Activated CD4-positive, CD25-positive, alpha-beta regulatory T cell treated with anti-CD3 and anti-CD28 coated beads, Interleukin-2, amount 50 U/mL, for 24 hours (primary cell): ENCODE measurements around the gene SLC7A4.
"Not testable (repeated sequence)": the region's sequence is repeated elsewhere in the genome, so short reads cannot be mapped to it uniquely, and the experiment has no call there.

Experiments
- ATAC-seq, 2 donors: fragments of 150-1000 bp; cut with Tn5 transposase; one replicate each; pipeline ENCODE4 v1.10.0; 2021; ENCODE audit warnings: mild to moderate bottlenecking in 1 of 2, moderate library complexity in 1 of 2

The SLC7A4 gene

GRCh38 chr22:21041937-21042336 is 9.6 kb upstream of the SLC7A4 start:
- no peak for ATAC-seq

- not testable (repeated sequence) for ATAC-seq
Measured at GRCh38 chr22:21039158-21039557, 6.8 kb upstream of the SLC7A4 start.

DNA sequence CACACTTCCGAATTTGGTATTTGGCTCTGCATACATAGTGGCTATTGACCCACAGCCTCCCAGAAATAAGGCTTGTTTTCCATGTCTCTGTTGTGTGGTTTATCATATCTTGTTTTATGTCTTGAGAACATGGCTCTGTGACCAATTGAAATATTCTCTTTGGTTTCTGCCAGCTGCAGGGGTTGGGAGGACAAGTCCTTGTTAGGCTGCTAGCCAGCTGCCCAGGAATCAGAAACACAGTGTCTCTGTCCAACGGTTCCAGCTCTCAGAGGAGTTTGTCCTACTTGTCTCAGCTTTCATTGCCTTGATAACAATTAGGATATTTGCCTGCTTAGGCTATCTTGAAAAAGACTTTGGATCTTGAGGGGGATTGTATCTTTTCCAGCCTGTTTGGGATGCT is 6.0 kb upstream of the SLC7A4 start:
- no peak for ATAC-seq

DNA sequence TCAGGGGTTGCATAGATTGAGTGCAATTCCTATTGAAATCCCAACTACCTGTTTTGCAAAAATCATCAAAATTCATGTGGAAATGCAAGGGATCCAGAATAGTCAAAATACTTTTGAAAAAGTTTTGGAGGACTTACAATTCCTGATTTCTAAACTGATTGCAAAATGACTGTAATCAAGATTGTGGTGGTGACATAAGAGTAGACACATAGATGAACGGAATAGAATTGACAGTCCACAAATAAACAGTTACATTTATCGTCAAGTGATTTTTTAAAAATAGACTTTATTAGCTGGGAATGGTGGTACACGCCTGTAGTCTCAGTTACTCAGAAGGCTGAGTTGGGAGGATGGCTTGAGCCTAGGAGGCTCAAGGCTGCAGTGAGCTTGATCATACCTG is 2.6 kb upstream of the SLC7A4 start:
- no peak for ATAC-seq

DNA sequence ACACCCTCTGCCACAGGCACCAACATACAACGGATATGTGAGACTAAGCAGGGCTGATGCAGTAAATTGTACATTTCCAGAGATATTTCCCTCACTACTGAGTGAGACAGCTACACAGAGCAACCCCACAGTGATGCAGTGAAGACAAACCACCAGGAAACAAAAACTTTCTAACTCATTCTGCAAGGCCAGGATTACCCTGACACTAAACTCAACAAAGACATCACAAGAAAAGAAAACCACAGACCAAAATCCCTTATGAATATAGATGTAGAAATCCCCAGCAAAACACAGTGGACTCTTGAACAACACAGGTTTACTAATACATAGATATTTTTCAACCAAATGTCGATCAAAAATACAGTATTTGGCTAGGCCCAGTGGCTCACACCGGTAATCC is 1.5 kb upstream of the SLC7A4 start:
- peak in 1 of 2 donors; percentile 36 for ATAC-seq

- ATAC-seq: no peak
Measured at GRCh38 chr22:21032868-21033688, 717 bp upstream of the SLC7A4 start.

DNA sequence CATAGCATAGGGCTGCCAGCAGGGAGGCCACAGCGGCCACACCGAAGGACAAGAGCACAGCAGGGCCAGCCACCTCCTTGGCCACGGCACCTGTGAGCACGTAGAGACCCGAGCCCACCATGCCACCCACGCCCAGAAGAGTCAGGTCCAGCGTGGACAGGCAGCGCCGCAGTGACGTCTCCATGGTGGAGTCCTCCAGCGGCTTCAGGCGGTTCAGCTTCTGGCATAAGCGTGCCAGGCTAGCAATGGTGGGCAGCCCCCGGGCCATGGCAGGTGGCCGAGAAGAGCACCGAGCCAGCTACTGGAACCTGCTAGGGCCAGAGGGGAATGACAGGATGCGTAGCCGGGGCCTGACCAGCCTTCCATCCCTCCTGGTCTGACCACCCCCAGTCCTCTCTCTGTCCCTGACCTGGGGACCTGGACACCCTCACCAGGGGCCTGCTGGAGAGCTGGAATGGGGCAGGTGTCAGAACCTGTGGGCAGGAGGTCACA is 770 bp downstream of the SLC7A4 start:
- ATAC-seq: no peak

DNA sequence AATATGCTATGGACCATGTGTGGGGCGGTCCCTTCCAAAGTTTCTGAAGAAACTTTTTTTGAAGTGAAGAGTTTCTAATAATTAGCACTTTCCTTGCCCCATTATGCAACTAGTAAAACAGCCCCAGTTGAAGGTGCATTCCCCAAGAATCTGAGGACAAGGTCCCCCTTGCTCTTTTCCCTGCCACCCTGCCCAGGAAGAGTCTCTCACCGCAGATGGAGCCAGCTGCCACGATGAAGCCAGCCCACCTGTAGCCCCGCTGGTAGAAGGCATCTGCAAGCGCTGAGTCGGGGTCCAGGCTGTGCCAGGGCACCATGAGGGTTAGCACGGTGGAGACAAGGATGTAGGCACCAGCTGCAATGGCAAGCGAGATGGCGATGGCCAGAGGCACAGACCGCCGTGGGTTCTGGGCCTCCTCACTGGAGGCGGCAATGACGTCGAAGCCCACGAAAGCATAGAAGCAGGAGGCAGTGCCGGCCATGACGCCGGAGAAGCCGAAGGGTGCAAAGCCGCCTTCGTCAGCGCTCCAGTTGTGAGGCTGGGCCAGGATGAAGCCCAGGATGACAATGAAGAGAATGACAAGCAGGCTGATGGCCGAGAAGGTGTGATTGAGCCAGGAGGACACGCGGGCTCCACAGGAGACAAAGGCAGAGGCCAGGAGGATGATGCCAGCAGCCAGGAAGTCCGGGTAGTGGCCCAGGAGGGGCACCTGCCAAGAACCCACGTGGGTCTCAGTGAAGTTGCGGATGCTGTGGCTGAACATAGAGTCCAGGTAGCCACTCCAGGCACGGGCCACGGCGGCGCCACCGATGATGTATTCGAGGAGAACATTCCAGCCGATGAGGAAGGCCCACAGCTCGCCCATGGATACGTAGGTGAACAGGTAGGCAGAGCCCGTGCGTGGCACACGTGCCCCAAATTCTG is 1.5 kb downstream of the SLC7A4 start:
- no peak for ATAC-seq

DNA sequence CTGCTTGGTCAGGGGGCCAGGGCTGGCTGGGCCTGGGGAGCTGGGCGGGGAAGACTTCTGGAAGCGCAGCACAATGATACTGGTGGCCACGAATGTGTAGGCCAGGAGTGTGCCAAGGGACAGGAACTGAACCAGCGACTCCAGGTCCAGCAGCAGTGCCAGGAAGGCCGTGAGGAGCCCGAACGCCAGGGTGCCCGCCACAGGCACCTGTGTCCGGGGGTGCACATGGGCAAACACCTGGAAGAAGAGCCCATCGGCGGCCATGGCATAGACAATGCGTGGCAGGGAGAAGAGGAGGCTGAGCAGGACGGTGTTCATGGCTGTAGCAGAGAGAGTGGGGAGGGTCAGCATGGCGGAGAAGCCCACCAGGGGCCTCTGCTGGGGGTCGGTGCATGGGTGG is 2.3 kb downstream of the SLC7A4 start:
- no peak for ATAC-seq

DNA sequence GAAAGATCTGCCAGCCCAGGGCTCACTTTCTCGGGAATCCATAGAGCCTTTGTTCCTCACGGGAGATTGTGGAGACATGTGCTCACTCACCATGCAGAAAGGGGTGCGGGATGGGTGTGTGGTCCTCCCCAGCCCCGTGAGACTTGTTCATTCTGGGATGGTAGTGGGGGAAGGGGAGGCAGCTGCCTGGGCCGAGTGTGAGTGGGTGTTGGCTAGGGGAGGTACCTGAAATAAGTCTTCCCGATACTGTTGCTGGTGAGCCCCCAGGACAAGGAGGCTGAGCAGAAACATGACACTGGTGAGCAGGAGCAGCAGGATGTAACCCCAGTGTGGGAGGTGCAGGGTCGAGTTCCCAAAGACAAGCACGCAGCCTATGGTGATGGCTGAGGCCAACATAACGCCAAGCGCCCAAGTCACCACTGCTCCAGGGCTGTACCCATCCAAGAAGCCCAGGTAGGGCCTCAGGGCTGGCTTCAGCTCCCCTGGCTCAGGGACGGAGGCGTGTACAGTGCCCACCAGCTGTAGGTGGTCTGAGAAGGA is 2.8 kb downstream of the SLC7A4 start:
- ATAC-seq: no peak

DNA sequence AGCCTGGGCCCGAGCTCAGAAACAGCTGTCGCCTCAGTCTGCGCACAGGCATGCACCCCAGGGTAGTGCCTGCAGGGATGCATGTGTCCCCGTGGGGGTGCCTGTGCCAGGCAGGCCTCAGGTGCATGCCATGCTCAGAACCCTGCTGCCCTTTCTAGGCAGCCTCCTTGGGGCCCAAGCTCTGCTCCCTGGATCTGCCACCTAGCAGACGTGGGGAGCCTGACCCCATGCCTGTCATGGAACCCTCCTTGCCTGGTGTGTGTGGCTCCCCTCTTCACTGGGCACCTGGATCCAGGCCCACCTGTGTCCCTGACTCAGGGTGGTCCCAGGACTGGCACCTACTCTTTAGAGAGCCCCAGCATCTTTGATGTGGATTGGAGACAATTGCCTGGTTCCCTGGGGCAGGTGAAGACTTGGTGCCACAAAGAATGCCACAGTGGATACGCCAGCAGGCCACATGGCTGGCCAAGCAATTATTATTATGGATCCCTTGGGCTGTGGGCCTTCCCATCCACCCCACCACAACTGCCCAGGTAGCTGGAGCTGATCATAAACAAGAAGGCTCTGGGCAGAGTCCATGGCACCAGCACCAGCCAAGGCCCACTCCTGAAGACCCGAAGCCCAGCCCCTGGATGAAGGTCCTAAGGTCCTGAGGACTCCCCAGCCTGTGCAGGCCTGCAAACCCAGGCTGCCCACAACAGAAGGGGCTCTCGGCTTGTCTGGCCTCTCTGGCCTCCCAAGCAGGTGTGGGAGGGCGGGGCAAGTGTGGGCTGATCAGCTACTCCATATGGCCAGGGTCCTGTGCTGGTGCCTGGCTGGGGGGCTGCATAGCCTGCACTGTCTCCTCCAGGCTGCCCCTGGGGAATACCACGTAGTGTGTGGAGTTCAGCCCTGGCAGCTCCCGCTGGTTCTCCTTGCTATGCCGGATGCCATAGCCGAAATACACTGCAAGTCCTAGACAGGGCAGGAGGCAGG is 3.8 kb downstream of the SLC7A4 start:
- ATAC-seq: no peak

- ATAC-seq: no peak
Measured at GRCh38 chr22:21026783-21027692, 5.3 kb downstream of the SLC7A4 start.

- no peak for ATAC-seq
Measured at GRCh38 chr22:21025763-21026755, 6.3 kb downstream of the SLC7A4 start.

- peak in 1 of 2 donors; percentile 20 for ATAC-seq
Measured at GRCh38 chr22:21025266-21025665, 7.1 kb downstream of the SLC7A4 start.

DNA sequence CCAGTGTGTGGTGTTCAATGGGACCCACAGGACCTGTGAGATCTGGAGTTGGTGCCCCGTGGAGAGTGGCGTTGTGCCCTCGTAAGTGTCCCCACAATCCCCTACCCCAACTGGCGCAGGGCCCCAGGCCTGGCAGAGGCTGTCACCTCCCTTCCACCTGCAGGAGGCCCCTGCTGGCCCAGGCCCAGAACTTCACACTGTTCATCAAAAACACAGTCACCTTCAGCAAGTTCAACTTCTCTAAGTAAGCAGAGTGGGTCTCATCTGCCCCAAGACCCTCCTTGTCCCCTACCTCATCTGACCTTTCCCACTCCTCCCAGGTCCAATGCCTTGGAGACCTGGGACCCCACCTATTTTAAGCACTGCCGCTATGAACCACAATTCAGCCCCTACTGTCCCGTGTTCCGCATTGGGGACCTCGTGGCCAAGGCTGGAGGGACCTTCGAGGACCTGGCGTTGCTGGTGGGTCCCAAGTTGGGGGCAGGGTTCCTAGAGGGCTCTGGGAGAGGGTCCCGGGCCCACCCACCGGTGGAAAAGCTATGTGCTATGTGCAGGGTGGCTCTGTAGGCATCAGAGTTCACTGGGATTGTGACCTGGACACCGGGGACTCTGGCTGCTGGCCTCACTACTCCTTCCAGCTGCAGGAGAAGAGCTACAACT is 9.3 kb downstream of the SLC7A4 start:
- no peak for ATAC-seq

GRCh38 chr22:21022507-21022906 is 9.9 kb downstream of the SLC7A4 start:
- no peak for ATAC-seq

- ATAC-seq: peak in 1 of 2 donors; percentile 33
Measured at GRCh38 chr22:21020802-21021429, 11.4 kb downstream of the SLC7A4 start.

GRCh38 chr22:21018314-21018713 is 14.0 kb downstream of the SLC7A4 start:
- ATAC-seq: no peak
